ENCODE results near the gene WNT9B.
A peak's percentile ranks its signal among the peaks of the same experiment; 100 is the strongest.

The WNT9B gene, protein sequence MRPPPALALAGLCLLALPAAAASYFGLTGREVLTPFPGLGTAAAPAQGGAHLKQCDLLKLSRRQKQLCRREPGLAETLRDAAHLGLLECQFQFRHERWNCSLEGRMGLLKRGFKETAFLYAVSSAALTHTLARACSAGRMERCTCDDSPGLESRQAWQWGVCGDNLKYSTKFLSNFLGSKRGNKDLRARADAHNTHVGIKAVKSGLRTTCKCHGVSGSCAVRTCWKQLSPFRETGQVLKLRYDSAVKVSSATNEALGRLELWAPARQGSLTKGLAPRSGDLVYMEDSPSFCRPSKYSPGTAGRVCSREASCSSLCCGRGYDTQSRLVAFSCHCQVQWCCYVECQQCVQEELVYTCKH

DNA sequence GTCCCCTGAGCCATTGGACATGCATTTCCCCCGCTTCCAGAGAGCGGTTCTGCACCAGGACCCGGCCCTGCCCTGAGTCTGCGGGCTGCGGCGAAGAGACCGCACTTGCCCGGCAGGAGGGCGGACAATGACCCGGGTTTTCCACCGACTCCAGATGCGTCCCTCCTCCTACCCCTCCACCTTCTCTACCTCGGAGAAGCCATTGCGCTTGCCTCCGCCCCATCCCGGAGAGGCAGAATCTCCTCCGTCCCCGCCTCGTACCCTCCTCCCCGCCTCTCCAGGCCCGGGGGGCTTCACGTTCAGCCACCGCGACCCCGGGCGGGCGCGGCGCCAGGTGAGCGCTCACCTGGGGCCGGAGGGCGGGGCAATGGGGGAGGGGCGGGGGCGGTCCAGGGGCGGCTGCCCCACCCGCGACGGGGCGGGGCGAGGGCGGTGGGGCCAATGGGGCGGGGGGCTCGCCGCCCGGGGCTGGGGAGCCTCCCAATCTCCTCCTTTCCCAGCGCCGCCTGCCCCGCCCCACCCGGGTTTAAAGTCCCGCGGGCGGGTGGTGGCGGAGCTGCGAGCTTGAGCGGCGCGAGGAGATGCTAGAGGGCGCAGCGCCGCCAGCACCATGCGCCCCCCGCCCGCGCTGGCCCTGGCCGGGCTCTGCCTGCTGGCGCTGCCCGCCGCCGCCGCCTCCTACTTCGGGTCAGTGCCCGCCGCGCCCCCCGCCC is at the start of gene WNT9B:
WNT9B (plus strand) TSS at position 555 of the 713 bp plus-strand sequence; CDS start at position 611, 56 bp downstream.
- DNase-seq (ENCODE audit: low read depth), result no peak

DNA sequence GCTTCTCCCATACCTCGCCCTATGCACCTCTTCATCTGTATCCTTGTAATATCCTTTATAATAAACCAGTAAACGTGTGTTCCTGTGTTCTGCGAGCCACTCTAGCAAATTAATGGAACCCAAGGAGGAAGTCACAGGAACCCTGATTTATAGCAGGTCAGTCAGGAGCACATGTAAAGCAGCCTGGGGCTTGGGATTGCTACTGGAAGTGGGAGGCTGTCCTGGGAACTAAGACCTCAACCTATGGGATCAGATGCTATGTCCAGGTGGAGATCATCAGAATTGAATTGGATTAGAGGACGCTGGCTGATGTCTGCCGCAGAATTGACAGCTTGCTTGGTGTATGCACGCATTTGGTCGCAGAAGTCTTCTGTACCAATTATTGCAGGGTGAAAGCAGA is 48.6 kb upstream of the WNT9B start:
- no peak for DNase-seq (ENCODE audit: low read depth)

DNA sequence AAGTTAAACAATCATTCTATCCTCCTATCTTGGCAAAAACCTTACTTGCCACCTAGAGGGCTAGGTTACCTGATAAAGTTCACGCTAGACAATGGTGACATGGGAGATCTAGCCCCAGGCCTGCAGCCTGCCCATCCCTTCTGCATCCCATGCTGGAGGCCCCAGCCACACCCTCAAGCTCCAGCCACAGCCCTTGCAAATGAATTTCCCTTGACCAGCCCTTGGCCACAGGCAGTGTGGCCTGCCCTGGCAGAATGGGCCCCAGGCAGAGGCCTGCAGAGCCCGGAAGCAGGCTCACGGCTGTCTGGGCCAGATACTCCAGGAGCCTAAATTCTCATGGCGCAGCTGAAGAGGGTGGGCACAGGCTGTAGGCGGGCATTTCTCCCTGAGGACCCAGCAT is 47.8 kb upstream of the WNT9B start:
- no peak for DNase-seq (ENCODE audit: low read depth)

DNA sequence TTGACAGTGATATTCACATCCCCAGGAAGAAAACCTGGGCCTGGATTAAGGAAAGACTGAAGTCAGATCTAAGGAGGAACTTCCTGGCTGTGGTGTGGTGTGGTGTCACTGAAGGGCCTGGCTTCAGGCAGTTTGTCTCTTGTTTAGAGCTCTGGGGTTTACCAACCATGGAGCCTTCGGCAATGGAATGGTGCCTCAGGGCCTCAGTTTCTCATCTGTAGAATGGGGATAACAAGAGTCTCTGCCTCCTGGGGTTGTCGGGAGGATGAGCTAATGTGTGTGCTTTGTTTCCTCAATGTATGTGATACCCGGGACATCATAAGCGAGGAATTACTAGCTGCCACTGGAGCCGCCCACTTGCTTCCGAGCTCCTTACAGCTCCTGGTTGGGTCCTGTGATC is 45.6 kb upstream of the WNT9B start:
- DNase-seq (ENCODE audit: low read depth), result no peak

DNA sequence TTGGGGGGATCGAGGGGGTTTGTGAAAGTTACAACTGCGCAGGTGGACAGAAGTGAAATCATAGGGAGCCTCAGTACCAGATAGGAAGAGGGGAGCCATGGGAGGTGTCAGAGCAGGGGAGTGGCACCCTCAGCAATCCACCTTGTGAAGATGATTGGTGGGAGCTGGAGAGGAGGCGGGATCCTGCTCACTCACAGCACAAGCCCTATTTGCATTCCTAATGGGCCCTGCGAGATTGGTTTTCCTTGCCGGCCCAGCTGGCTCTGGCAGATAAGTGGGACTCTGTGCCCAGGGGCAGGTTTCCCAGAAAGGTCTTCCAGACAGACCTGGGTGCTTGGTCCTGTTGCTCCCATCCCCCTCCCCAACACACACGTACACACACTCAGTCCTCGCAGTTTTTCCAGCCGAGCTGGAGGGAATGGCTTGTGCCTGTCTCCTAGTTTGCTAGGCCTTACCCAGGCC is 42.2 kb upstream of the WNT9B start:
- DNase-seq (ENCODE audit: low read depth), result no peak

DNA sequence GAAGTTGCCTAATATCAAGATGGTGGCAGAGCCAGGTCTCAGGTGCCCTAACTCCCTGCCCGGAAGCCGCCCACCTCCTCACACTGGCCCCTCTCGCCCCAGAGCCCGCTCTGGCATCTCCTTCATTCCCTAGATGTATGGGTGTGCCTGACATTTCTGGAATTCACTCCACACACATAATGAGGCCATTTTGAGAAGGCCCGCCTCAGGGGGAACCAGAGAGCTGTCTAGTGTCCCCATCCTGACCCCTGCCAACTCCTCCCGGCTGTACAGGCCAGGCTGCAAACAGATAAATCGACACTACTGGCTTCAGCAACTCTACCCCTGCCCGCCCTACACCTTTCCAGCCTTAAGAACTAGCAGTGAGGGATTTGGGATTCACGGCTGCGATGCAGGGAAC is 40.5 kb upstream of the WNT9B start:
- DNase-seq (ENCODE audit: low read depth), result no peak

DNA sequence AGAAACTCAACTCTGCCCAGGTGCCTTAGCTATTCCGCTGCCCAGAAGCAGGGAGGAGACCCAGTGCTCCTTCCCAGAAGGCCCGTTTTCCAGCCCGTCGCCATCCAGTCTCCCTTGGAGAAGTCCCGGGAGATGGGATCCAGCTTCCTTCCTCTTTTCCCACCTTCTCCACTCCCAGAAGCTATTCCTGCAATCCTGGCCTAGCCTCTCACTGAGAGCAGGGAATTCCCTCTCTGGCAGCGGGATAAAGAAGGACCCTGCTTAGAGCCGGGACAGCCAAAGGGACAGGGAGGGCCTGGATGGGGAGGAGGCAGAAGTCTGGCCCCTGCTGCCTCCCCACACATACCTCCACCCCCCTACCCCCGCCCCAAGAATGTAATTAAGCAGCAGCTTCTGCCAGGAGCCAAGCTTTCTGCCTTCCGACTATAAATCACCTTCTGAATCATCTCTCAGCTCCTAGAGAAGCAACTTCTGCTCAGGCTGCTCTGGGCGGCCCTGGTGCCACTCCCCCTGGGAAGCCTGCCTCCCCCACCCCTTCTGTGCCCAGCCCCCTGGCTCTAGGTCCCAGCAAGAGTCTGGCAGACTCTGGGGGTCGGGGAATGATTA is 39.3 kb upstream of the WNT9B start:
- no peak for DNase-seq (ENCODE audit: low read depth)

DNA sequence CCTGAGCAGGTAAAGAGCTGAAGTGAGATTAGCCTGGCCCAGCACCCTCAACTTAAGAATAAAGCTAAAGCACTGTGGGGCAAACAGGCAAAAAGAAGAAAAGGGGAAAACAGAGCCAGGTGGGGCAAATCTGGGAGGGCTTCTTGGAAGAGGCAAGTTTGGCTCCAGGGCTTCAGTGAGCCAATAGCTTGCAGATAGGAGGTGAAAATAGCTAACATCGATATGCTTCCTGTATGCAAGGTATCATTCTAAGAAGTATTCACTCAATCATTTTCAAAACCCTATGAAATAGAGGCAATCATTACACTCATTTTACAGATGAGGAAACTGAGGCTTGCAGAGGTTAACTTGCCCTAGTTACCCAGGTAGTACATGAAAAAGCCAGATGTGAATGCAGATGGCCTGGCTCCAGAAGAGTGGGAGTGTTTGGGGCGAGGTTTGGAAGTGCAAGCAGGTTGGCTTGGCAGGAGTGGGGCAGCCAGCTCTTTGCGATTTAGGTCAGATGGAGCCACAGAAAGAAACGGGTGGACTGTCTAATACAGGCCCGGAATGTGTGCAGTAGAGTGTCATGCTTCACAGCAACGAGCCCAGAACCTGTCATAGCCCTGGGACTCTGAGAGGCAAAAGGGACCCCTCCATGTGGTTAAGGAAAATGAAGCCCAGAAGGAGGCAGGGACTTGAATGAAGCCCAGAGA is 38.6 kb upstream of the WNT9B start:
- no peak for DNase-seq (ENCODE audit: low read depth)

DNA sequence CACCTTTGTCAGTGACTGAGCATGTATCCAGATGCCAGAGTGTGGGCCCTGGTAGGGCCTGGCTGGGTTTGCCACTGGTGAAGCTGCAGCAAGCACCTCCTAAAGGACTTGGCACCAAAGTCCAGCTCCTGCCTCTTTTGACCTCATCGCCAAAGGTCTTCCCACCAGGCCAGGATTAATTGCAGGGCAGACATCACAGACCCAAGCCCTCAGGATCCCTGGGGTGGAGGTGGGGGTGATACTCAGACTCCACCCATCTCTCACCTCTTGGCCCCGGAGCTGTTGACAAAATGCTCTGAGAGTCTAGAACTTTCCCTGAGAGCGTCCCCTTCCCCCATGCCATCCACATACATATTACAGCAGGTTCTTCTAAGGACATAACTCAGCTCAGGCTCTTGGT is 37.5 kb upstream of the WNT9B start:
- DNase-seq (ENCODE audit: low read depth), result no peak

DNA sequence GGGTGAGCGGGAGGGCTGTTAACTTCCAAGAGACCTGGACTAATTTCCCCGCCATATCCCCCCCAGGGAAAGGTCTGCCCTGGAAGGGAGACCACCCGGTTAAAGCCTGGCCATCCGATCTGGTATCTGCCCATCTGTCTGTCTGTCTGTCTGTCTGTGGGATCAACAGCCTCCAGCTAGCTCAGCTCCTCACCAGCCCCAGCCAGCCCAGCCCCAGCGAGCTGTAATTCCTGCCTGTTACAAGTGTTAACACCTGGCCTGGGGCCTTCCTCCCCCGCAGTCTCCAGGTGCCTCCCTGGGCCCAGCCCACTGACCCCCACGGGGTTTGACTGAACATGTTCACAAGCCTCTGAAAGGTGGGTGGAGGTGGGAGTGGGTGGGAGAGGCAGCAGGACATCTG is 36.9 kb upstream of the WNT9B start:
- DNase-seq (ENCODE audit: low read depth), result no peak

DNA sequence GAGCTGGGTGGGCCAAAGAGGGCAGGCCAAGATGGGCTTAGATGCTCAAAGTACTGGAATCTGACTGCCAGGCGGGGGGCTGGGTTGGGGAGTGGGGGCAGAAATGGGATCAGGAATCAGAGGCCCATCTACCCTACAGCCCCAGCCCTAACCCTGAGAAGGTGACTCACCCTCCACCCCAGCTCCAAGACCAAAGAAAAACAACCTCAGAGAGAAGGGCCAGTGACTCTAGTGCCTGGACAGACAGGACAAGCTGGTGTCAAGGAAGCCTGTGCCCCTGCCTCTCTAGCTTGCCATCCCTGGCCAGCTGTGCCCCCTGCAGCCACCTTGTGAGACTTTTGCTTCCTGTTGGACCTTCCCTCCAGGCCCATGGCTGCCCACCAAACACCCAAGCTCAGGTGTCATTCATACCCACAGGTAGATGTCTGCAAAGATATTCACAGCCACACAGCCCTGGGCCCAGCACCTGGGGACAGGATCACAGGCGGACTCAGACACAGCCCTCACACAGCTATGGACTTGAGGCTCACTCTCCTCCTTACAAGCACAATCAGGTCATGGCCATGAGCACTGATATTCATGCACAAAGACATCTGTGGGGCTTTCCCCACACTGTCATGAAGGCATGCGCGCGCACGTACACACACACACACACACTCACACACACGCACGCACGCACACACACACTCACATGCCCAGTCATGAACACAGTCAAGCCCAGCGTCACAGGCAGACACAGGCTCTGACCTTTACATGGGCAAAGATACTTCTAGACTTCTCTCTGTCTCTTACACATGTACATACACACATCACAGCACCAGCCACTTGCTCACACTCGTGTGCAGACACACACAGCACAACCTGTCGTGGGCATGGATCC is 35.7 kb upstream of the WNT9B start:
- no peak for DNase-seq (ENCODE audit: low read depth)

DNA sequence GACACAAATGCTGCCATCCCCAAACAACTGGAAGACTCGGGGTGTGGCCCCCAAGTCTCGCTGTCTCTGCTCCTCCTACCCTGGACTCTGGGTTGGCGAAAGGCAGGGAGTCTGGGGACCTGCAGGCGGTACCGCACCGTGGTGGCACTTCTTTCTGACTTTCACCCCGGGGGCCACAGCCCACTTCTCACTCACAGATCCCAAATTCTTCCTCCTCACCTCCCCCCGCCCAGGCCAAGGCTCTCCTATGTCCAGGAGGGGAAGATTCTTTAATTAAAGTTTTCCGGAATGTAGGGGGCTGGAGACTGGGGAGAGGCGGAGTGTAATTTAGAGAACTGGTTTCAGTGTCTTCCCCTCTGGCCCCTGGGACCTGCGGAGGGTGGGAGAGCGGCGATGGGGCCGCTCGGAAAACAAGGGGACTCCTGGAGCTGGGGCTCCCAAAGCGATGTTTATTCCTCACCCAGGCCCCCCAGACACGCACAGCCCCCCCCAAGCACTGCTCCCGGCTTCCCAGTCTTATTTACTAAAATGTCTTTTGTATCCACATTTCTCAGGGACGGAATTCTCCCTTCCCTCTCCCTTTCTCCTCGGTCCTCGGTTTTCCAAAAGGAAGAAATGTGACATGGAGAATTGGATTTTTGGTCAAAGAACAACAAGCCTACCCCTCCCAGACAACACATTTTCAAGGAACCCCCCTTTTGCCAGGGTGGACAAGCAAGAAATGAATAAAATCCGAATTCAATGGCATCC is 34.1 kb upstream of the WNT9B start:
- no peak for DNase-seq (ENCODE audit: low read depth)

DNA sequence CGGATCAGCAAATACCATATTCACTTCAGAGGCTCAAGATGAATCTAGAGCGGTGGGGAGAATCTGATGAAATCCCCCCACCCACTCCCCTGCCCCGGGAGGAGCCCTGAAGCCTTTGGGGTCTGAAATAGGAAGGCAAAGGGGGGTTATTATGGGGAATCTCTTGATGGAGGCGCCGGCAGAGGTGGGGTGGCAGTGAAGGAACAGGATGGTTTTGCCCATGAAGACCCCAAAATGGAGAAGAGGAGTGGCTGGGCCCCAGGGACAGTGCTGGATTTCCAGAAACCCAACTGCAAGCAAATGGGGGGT is 33.5 kb upstream of the WNT9B start:
- DNase-seq (ENCODE audit: low read depth), result no peak

DNA sequence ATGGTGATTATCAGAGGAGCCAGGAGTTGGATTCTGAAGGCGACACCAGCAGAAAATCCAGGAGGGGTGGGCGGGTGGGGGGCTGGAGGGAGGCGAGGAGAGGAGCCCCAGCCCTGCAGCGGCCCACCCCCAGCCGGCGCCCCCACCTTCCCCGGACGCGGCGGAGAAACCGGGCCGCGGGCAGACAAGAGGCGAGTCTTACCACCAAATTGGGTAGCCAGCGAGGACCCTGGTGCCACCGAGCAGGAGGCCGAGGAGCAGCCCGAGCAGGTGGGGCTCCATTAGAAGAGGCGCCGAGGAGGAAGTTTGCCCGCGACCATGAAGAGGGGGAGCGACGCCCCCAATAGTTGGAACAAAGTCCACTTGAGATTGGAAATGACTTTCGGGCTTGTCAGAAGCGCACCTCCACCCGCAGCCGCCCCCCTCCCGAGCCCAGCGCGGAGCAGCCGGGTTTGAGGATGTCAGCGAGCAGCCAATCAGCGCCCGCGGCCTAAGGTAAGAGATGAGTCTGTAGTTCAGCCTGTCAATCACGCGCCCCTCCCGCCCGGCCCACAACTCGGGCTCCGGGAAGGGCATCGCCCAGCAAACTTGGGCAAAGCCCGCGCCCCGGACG is 33.0 kb upstream of the WNT9B start, which contains the start of gene WNT3:
WNT3 (minus strand) TSS at position 377 of the 613 bp plus-strand sequence; CDS start at position 282, 95 bp downstream.
- peak; percentile 35 for DNase-seq (ENCODE audit: low read depth)

DNA sequence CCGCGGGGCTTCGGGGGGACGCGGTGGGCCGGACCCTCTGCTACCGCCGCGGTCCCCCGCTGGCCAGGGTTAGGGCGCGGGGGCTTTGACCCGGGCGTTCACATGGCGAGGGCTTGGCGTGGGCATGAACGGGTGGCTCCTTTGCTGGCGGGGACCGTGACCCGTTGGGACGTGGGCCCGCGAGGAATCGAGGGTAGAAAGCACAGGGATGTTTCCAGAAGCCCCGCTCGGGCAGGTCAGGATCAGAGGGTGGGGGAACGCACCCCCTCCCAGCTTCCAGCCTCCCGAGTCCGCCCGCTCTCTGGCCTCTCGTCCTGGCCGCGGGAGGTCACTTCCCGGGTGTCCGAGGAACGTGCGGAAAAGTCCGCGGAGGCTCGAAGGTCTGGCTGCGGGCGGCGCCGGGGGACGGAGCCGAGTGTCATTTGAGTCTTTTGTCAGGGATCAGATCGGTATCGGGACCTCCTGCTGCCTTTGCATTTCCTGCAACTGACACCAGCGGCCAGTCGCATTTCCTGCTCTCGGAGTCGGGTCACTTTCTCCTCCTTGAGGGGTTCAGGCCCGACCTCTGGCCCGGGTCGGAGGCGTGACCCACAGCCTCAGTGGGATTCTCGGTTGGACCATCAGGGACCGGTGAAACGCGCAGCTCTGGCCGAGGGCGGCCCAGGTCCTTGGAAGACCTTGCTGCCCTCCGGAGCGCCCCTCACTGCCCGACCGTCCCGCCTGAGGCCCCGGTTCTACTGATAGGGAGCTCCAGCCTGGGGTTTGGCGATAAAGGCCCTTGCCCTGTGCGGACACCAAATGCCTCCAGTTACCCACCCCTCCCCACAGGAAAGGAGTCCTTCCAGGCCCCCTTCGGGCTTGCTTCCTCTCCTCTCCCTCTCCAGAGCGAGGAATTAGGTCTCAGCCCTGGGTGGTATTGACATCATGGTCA is 32.2 kb upstream of the WNT9B start:
- DNase-seq (ENCODE audit: low read depth), result no peak

DNA sequence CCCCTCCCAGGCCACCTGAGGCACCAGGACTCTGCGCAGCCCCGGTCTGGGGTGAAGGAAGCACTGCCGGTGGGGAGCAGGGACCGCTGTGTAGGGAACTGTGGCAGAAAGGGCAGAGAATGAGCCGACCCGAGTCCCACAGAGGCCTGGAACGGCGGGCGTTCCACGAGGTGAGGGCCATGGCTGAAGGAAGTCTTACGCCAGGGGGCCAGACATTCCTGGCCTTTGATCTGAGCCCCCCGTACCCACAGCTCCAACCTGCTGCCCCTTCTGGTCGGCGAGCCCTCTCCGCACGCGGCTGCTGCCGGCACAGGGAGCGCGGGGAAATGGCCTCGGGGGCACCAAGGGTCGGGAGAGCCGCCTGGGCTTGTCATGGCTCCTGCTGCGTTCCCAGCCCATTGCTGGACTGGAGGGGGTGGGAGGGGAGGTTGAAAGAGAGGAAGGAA is 31.5 kb upstream of the WNT9B start:
- DNase-seq (ENCODE audit: low read depth), result no peak

DNA sequence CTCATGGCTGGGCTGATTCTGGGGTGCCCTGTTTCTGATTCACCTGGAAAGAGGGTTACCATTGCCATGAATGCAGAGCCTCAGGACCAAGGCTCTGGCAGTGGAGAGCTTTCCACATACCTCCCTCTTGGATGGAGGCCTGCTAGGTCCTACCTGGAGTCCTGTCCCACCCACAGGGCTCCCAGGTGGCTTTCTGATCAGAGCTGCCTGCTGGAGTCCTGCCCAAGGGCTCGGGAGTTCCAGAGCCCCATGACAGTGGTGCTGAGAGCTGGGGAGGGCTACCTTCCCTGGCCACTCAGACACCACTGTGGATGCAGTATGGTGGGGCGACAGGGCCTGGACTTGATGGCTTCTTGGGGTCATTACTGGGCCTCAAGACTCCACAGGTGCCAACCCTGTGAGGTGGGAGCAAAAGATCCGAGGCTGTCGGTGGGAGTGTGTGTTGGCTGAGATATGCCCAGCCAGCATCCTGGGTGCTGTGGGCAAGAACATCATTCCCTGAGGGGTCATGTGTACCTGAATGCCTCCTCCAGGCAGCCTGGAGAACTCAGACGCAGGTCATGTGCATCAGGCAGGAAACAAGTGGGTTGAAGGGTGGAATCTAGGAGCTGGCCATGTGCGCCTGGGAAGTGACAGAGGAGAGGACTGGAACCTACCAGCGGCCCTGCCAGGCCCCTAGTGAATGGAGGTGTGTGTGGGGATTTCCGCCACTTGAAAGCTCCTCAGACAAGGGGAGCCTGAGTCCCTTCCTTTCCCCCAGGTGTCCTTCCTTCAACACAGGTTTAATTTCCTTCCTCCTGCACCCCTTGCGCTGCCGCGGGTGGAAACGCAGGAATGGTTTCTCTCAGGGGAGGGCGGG is 30.6 kb upstream of the WNT9B start:
- DNase-seq (ENCODE audit: low read depth), result no peak

All from stimulated activated CD8-positive, alpha-beta memory T cell treated with anti-CD3 and anti-CD28 coated beads, Interleukin-12 subunit alpha, Interleukin-12 subunit beta, amount 100 ng/mL, for 1 hour (primary cell).